OCI-LY7 (cell line): ENCODE results near the gene EPS8L1.

Source experiments
- CTCF ChIP-seq: fragments of 200-600 bp; sonication (generic); conservative IDR thresholded peaks from 2 replicates; pipeline ENCODE4 v1.5.1; 2014; ENCODE audit warnings: mild to moderate bottlenecking, antibody characterized with exemption, low read length, moderate library complexity, mixed read lengths
- EZH2phosphoT487 ChIP-seq: fragments of 200-600 bp; sonication (generic); IDR thresholded peaks from 2 replicates; pipeline ENCODE4 v1.6.1; 2018; ENCODE audit warnings: low read depth, borderline replicate concordance, mild to moderate bottlenecking, mixed run types, antibody characterized with exemption, low read length, moderate library complexity, mixed read lengths

GRCh38 chr19:55088021-55088451 is 12.4 kb downstream of the EPS8L1 start:
- no peak for TF ChIP-seq CTCF
- no peak for TF ChIP-seq EZH2phosphoT487
